ENCODE results near the gene PSMC2. TPM values are rescaled to one million over a fixed set of nuclear protein-coding genes. Genes with fewer than 3 reads are reported as not detected.

The PSMC2 gene
- polyA plus RNA-seq, 1 donor (not counting 4 experiments of a cell fraction or from before 2014, with no cell fraction given): 240 TPM

DNA sequence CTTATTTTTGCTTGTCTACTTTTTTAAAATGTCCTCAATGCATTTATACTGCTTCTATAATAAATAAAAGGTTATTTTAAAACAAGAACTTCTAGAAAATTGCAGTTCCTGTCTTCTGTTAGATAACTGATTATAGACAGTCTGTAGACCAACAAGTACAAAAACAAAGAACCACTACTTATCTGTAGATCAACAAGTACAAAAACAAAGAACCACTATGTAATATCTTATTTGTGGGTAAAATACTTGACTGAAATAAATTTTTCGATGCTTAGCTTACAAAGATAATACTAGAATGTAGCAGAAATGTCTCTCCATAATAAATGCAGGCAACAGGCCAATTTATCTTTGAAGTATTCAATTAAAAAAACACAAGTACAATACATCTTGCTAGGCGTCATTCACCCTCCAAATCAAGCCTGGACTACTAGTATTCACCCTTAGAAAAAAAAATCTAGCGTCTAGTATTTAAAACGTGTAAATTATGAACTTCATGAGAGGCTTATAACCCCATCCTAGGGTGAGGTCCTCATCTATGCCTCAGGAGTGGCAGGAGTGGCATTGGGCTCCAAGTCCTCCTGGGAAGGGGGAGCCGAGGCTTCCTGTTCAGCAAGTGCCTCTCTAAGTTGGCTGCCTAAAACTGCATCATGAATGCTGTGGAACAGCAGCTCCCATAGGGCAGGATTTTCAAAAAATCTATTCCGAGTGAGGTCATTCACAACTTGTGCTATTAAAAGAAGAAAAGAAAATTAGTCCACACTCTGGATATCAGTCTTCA lies 26.6 kb downstream of the PSMC2 start:
- FAIRE-seq (no peak), DNase-seq (ENCODE audit: low read depth, low spot score) (no peak)
- Histone ChIP-seq H3K36me3 (ENCODE audit: control insufficient read depth in 2 of 2, extremely low read depth in 1 of 2, insufficient read depth in 2 of 2, low read length in 2 of 2) (no peaks in the 10 kb centered on the region), H3K4me3 (ENCODE audit: control insufficient read depth in 2 of 3, extremely low read depth in 1 of 3, insufficient read depth in 2 of 3, low read depth in 1 of 3, low read length in 3 of 3) (no peak overlapping the region), H3K79me2 (ENCODE audit: control insufficient read depth, insufficient read depth, low read length) (no peaks in the 10 kb centered on the region), H3K9me3 (ENCODE audit: control insufficient read depth, low read depth, low read length) (no peaks in the 10 kb centered on the region), H3K4me1 (ENCODE audit: control insufficient read depth, extremely low read depth, insufficient read depth, low read length) (no peaks in the 10 kb centered on the region), H3K27ac (ENCODE audit: control insufficient read depth, insufficient read depth, low read length) (no peak overlapping the region), H3K27me3 (ENCODE audit: control insufficient read depth, extremely low read depth, insufficient read depth, low read length) (no peaks in the 10 kb centered on the region), H3K9me1 (ENCODE audit: control insufficient read depth, extremely low read depth, insufficient read depth, low read length) (no peaks in the 10 kb centered on the region), H4K20me1 (ENCODE audit: control insufficient read depth, extremely low read depth, insufficient read depth, low read length) (no peaks in the 10 kb centered on the region), H3K9ac (ENCODE audit: control insufficient read depth, extremely low read depth, insufficient read depth, low read length) (no peak overlapping the region), H2AFZ (ENCODE audit: control insufficient read depth, low read length) (no peak overlapping the region), H3K4me2 (ENCODE audit: control insufficient read depth, extremely low read depth, insufficient read depth, low read depth, low read length) (no peak overlapping the region)
- TF ChIP-seq, protein P1, sequence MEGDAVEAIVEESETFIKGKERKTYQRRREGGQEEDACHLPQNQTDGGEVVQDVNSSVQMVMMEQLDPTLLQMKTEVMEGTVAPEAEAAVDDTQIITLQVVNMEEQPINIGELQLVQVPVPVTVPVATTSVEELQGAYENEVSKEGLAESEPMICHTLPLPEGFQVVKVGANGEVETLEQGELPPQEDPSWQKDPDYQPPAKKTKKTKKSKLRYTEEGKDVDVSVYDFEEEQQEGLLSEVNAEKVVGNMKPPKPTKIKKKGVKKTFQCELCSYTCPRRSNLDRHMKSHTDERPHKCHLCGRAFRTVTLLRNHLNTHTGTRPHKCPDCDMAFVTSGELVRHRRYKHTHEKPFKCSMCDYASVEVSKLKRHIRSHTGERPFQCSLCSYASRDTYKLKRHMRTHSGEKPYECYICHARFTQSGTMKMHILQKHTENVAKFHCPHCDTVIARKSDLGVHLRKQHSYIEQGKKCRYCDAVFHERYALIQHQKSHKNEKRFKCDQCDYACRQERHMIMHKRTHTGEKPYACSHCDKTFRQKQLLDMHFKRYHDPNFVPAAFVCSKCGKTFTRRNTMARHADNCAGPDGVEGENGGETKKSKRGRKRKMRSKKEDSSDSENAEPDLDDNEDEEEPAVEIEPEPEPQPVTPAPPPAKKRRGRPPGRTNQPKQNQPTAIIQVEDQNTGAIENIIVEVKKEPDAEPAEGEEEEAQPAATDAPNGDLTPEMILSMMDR (optimal IDR thresholded peaks at IDR 0.05 in 1 of 3, IDR thresholded peaks at IDR 0.05 in 1 of 3, conservative IDR thresholded peaks at IDR 0.05 in 1 of 3; ENCODE audit: extremely low read depth in 1 of 3, insufficient read depth in 2 of 3, low read length in 3 of 3): no peak
- no peak for TF ChIP-seq EZH2 (IDR thresholded peaks at IDR 0.05; ENCODE audit: low read length)
- dilution Hi-C loops (cut with MboI; ENCODE audit: extremely low pct_ligation_motif_present, low sequenced_read_pairs): no loop called here

DNA sequence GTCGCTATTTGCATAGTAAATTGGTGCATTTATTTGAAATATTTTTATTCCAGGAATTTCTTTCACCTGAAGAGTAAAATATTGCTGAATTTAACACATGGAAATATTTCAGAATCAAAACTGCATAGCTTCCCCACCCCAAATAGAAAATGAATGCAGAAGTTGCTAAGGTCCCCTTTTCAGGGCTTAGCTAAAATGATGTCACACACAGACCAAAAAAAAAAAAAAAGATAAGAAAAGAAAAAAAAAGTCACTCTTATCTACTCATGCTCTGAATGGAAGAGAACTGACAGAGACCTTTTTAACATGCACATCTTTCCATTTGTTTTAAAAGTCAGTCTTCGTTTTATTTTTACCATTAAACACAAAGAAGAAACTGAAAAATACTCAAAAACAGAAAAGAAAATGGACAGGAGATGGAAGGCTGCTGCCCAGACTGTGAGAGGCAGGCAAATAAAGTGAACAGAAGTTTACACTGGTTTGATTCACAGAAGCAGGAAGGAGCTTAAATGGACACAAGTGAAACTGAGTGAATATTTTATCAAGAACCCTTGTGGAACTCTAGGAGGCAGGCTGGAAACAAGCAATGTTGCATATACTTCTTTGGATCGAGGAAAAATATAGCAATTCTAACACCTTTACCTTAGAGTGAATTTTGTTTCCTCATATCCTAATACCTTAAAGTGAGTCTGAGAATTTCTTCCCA lies 32.0 kb downstream of the PSMC2 start:
- Histone ChIP-seq H3K79me2 (ENCODE audit: control insufficient read depth, insufficient read depth, low read length) (no peaks in the 10 kb centered on the region), H3K4me1 (ENCODE audit: control insufficient read depth, extremely low read depth, insufficient read depth, low read length) (no peaks in the 10 kb centered on the region), H3K36me3 (ENCODE audit: control insufficient read depth in 2 of 2, extremely low read depth in 1 of 2, insufficient read depth in 2 of 2, low read length in 2 of 2) (no peaks in the 10 kb centered on the region), H3K4me2 (ENCODE audit: control insufficient read depth, extremely low read depth, insufficient read depth, low read depth, low read length) (no peak overlapping the region), H3K27ac (ENCODE audit: control insufficient read depth, insufficient read depth, low read length) (no peak overlapping the region), H3K9ac (ENCODE audit: control insufficient read depth, extremely low read depth, insufficient read depth, low read length) (no peak overlapping the region), H3K9me3 (ENCODE audit: control insufficient read depth, low read depth, low read length) (no peaks in the 10 kb centered on the region), H3K9me1 (ENCODE audit: control insufficient read depth, extremely low read depth, insufficient read depth, low read length) (no peaks in the 10 kb centered on the region), H3K4me3 (ENCODE audit: control insufficient read depth in 2 of 3, extremely low read depth in 1 of 3, insufficient read depth in 2 of 3, low read depth in 1 of 3, low read length in 3 of 3) (no peak overlapping the region), H2AFZ (ENCODE audit: control insufficient read depth, low read length) (no peak overlapping the region), H3K27me3 (ENCODE audit: control insufficient read depth, extremely low read depth, insufficient read depth, low read length) (no peaks in the 10 kb centered on the region), H4K20me1 (ENCODE audit: control insufficient read depth, extremely low read depth, insufficient read depth, low read length) (no peaks in the 10 kb centered on the region)
- TF ChIP-seq EZH2 (IDR thresholded peaks at IDR 0.05; ENCODE audit: low read length): no peak
- TF ChIP-seq, protein P1 (optimal IDR thresholded peaks at IDR 0.05 in 1 of 3, IDR thresholded peaks at IDR 0.05 in 1 of 3, conservative IDR thresholded peaks at IDR 0.05 in 1 of 3; ENCODE audit: extremely low read depth in 1 of 3, insufficient read depth in 2 of 3, low read length in 3 of 3): no peak
- DNase-seq (ENCODE audit: low read depth, low spot score) (no peak), FAIRE-seq (no peak)
- dilution Hi-C loops (cut with MboI; ENCODE audit: extremely low pct_ligation_motif_present, low sequenced_read_pairs): no loop called here

All from keratinocyte (primary cell).